ENCODE measurements around the gene FAM107B. TPM values are rescaled to one million over a fixed set of nuclear protein-coding genes. Genes with fewer than 3 reads are reported as not detected.
"Not testable (repeated sequence)": the region's sequence is repeated elsewhere in the genome, so short reads cannot be mapped to it uniquely, and the experiment has no call there.

FAM107B gene
- total RNA-seq, 1 donor, result 30.0 TPM

DNA sequence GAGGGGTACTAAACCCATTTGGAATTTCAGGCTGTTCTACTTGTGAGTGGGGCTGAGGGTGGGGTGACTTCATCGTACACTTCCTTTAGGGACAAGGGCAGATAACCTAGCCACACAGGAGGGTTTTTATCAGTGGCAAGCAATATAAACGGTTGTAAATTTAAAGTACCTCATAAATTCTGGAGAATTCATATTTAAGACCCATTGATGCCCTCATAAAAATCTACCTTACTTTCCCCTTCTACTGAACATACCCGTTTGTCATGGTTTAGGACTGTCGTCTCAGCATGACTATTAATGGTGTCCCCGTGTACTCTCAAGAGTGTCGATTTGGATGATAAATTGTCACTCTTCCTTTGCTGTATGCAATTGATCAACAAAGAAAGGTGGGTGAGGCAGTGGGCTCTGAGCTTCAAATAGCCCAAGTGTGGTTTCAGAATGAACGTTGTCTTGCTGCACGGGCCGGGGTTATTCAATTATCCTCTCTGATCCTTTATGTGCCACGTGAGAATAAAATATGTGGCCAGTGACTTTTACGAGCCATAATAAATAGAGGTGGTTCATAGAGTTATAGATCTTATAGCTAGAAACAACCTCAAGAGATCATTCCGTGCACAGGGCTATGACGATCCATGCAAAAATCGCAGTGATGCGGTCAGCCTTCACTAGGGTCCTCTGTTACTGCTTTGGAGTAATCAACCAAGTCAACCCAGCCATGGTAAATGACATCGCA lies 82.2 kb downstream of the FAM107B start:
- no peak overlapping the region for H2AFZ ChIP-seq (ENCODE audit: low read length)
- H3K4me2 ChIP-seq (ENCODE audit: insufficient read depth, low read length), result no peak overlapping the region
- no peaks in the 10 kb centered on the region for H3K27me3 ChIP-seq (ENCODE audit: insufficient read depth, low read length)
- H3K27ac ChIP-seq (ENCODE audit: low read depth, low read length), result no peak overlapping the region
- no peak overlapping the region for H3K4me3 ChIP-seq (ENCODE audit: insufficient read depth, low read length)
- no peaks in the 10 kb centered on the region for H3K79me2 ChIP-seq (ENCODE audit: insufficient read depth, low read length)
- no peaks in the 10 kb centered on the region for H3K36me3 ChIP-seq (ENCODE audit: insufficient read depth, low read length)
- no peaks in the 10 kb centered on the region for H4K20me1 ChIP-seq (ENCODE audit: insufficient read depth, low read length)
- H3K4me1 ChIP-seq (ENCODE audit: insufficient read depth, low read length), result peaks cover 8% of the 10 kb centered on the region
- DNase-seq (ENCODE audit: insufficient read length, low spot score, missing footprints), result no peak
- no peaks in the 10 kb centered on the region for H3K9me3 ChIP-seq (ENCODE audit: low read depth, low read length)
- TF ChIP-seq, protein P1, sequence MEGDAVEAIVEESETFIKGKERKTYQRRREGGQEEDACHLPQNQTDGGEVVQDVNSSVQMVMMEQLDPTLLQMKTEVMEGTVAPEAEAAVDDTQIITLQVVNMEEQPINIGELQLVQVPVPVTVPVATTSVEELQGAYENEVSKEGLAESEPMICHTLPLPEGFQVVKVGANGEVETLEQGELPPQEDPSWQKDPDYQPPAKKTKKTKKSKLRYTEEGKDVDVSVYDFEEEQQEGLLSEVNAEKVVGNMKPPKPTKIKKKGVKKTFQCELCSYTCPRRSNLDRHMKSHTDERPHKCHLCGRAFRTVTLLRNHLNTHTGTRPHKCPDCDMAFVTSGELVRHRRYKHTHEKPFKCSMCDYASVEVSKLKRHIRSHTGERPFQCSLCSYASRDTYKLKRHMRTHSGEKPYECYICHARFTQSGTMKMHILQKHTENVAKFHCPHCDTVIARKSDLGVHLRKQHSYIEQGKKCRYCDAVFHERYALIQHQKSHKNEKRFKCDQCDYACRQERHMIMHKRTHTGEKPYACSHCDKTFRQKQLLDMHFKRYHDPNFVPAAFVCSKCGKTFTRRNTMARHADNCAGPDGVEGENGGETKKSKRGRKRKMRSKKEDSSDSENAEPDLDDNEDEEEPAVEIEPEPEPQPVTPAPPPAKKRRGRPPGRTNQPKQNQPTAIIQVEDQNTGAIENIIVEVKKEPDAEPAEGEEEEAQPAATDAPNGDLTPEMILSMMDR (IDR thresholded peaks at IDR 0.05; ENCODE audit: extremely low read depth, low read depth, low read length), result no peak

DNA sequence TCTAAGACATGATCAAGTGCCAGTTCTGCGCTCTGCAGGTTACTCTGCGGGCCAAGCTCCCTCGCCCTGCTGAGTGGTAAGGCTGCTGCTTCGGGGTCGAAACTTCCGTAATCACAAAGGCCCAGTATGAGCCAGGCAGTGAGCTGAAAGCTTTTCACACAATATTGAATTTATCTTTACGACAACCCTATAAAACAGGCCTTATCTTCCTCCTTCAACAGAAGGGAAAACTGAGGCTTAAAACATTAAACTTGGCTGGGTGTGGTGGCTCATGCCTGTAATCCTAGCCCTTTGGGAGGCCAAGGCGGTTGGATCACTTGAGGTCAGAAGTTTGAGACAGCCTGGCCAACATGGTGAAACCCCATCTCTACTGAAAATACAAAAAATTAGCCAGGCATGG lies 83.3 kb downstream of the FAM107B start:
- Histone ChIP-seq H3K79me2 (ENCODE audit: insufficient read depth, low read length) (no peaks in the 10 kb centered on the region), H4K20me1 (ENCODE audit: insufficient read depth, low read length) (no peaks in the 10 kb centered on the region), H2AFZ (ENCODE audit: low read length) (no peak overlapping the region), H3K36me3 (ENCODE audit: insufficient read depth, low read length) (no peaks in the 10 kb centered on the region), H3K9me3 (ENCODE audit: low read depth, low read length) (no peaks in the 10 kb centered on the region), H3K4me1 (ENCODE audit: insufficient read depth, low read length) (peaks cover 8% of the 10 kb centered on the region), H3K4me3 (ENCODE audit: insufficient read depth, low read length) (no peak overlapping the region), H3K27me3 (ENCODE audit: insufficient read depth, low read length) (no peaks in the 10 kb centered on the region), H3K27ac (ENCODE audit: low read depth, low read length) (no peak overlapping the region), H3K4me2 (ENCODE audit: insufficient read depth, low read length) (no peak overlapping the region)
- DNase-seq (ENCODE audit: insufficient read length, low spot score, missing footprints), result no peak
- TF ChIP-seq, protein P1 (IDR thresholded peaks at IDR 0.05; ENCODE audit: extremely low read depth, low read depth, low read length), result no peak

DNA sequence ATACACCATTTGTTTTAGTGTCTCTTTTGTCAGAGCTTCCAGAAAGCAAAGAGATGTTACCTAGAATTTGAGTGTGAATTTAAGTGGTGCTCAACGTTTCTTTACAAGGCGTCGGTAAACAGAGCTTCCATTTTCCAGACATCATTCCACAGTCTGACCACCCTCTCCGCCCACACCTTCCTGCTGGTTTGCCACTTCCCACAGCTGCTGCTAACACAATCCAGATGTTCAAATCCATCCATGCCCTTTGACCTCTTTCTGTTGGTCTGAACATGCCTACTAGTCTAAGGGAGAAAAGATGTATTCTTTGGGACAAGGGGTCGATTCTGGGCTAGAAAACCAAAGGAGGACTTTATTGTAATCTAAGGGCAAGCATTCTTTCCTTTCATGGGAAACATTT lies 86.1 kb downstream of the FAM107B start:
- H3K4me2 ChIP-seq (ENCODE audit: insufficient read depth, low read length), result peak overlapping the region; percentile 41
- peak; percentile 5 for DNase-seq (ENCODE audit: insufficient read length, low spot score, missing footprints)
- TF ChIP-seq, protein P1 (IDR thresholded peaks at IDR 0.05; ENCODE audit: extremely low read depth, low read depth, low read length), result no peak
- H2AFZ ChIP-seq (ENCODE audit: low read length), result peak overlapping the region; percentile 49
- H4K20me1 ChIP-seq (ENCODE audit: insufficient read depth, low read length), result no peaks in the 10 kb centered on the region
- H3K4me3 ChIP-seq (ENCODE audit: insufficient read depth, low read length), result peak overlapping the region; percentile 11
- peak overlapping the region; percentile 39 for H3K27ac ChIP-seq (ENCODE audit: low read depth, low read length)
- no peaks in the 10 kb centered on the region for H3K27me3 ChIP-seq (ENCODE audit: insufficient read depth, low read length)
- H3K36me3 ChIP-seq (ENCODE audit: insufficient read depth, low read length), result no peaks in the 10 kb centered on the region
- H3K4me1 ChIP-seq (ENCODE audit: insufficient read depth, low read length), result peaks cover 8% of the 10 kb centered on the region
- no peaks in the 10 kb centered on the region for H3K79me2 ChIP-seq (ENCODE audit: insufficient read depth, low read length)
- no peaks in the 10 kb centered on the region for H3K9me3 ChIP-seq (ENCODE audit: low read depth, low read length)

DNA sequence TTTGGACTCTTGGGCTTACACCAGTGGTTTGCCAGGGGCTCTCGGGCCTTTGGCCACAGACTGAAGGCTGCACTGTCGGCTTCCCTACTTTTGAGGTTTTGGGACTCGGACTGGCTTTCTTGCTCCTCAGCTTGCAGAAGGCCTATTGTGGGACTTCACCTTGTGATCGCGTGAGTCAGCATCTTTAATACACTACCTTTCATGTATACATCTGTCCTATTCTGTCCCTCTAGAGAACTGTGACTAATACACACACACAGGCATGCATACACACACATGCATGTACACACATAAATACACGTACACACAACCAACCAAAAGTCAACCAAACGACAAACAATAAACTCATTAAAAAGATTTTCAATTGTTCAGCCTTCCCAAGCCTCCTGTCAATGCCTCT lies 86.5 kb downstream of the FAM107B start:
- H4K20me1 ChIP-seq (ENCODE audit: insufficient read depth, low read length); H3K79me2 ChIP-seq (ENCODE audit: insufficient read depth, low read length); H3K4me3 ChIP-seq (ENCODE audit: insufficient read depth, low read length); H3K36me3 ChIP-seq (ENCODE audit: insufficient read depth, low read length); H3K27me3 ChIP-seq (ENCODE audit: insufficient read depth, low read length); H3K4me1 ChIP-seq (ENCODE audit: insufficient read depth, low read length); H3K9me3 ChIP-seq (ENCODE audit: low read depth, low read length); DNase-seq (ENCODE audit: insufficient read length, low spot score, missing footprints): not testable (repeated sequence)
- peak overlapping the region; percentile 49 for H2AFZ ChIP-seq (ENCODE audit: low read length)
- peak overlapping the region; percentile 41 for H3K4me2 ChIP-seq (ENCODE audit: insufficient read depth, low read length)
- H3K27ac ChIP-seq (ENCODE audit: low read depth, low read length), result peak overlapping the region; percentile 39

Measured in osteoblast (primary cell).